B cell (primary cell): ENCODE results near the gene C4orf17. TPM values are rescaled to one million over a fixed set of nuclear protein-coding genes. Genes with fewer than 3 reads are reported as not detected.

ENCODE experiments used
- ATAC-seq: fragments of 200-7000 bp; cut with Tn5 transposase; one replicate; pipeline ENCODE4 v1.10.0; 2021; ENCODE audit warnings: low read depth, mild to moderate bottlenecking, moderate number of reproducible peaks, moderate library complexity
- CTCF ChIA-PET: fragments of 350-600 bp; sonication (Branson Sonifier 250); formaldehyde crosslinking; loops from one replicate; lab custom pipeline; 2021; ENCODE audit warnings: antibody characterized with exemption, inconsistent platforms; lab: Charles Lee
- POLR2A ChIA-PET: fragments of 350-600 bp; sonication (Branson Sonifier 250); formaldehyde crosslinking; loops from one replicate; lab custom pipeline; 2021; ENCODE audit warnings: antibody characterized with exemption; lab: Charles Lee
- DNase-seq: peaks from one replicate; pipeline ENCODE4 v3.0.0; 2013
- H2AFZ ChIP-seq: 2 replicates; pipeline ENCODE4 v1.6.1; 2012; ENCODE audit warnings: mild to moderate bottlenecking, low read depth, low read length; ENCODE audit not compliant: insufficient read depth, poor library complexity, severe bottlenecking
- H3K27ac ChIP-seq, 2 donors: 1 replicate in 1 of 2; 2 replicates in 1 of 2; pipeline ENCODE4 v1.5.1; 2012 to 2013; ENCODE audit warnings: low read length in 2 of 2, mild to moderate bottlenecking in 2 of 2, moderate library complexity in 1 of 2
- H3K27me3 ChIP-seq, 4 experiments: fragments of 200-600 bp in 1 of 4; sonication (generic) in 1 of 4; replicated peaks in 1 of 4; 1 replicate in 2 of 4; 2 replicates in 2 of 4; pipeline versions ENCODE4 v1.6.1 to v1.7.0; 2013 to 2016; ENCODE audit warnings: low read length in 3 of 4, mild to moderate bottlenecking in 2 of 4, mixed read lengths in 1 of 4, moderate library complexity in 1 of 4; ENCODE audit not compliant: insufficient read depth in 4 of 4, control insufficient read depth in 3 of 4; ENCODE audit errors: control extremely low read depth in 1 of 4
- H3K36me3 ChIP-seq, 2 experiments: replicated peaks in 1 of 2; 1 replicate in 1 of 2; 2 replicates in 1 of 2; pipeline versions ENCODE4 v1.6.1 to v1.7.1; 2013; ENCODE audit warnings: low read length in 1 of 2; ENCODE audit not compliant: insufficient read depth in 2 of 2, control insufficient read depth in 1 of 2; ENCODE audit errors: control extremely low read depth in 1 of 2, extremely low read depth in 1 of 2
- H3K4me1 ChIP-seq, 2 donors: fragments of 200-600 bp in 1 of 2; sonication (generic) in 1 of 2; 1 replicate in 1 of 2; 2 replicates in 1 of 2; pipeline versions ENCODE4 v1.5.1 to v1.6.1; 2013 to 2017; ENCODE audit warnings: low read length in 2 of 2; ENCODE audit not compliant: control insufficient read depth in 2 of 2, insufficient read depth in 2 of 2
- H3K4me2 ChIP-seq: replicated peaks from 2 replicates; pipeline ENCODE3; 2012; ENCODE audit warnings: mild to moderate bottlenecking, low read depth, low read length; ENCODE audit not compliant: poor library complexity, severe bottlenecking
- H3K4me3 ChIP-seq, 5 experiments: fragments of 200-600 bp in 1 of 5; sonication (generic) in 1 of 5; 1 replicate in 3 of 5; 2 replicates in 2 of 5; pipeline versions ENCODE4 v1.5.1 to v1.7.0; 2011 to 2016; ENCODE audit warnings: low read length in 4 of 5, mild to moderate bottlenecking in 4 of 5, low read depth in 2 of 5, control low read depth in 1 of 5, moderate library complexity in 1 of 5; ENCODE audit not compliant: insufficient read depth in 1 of 5; ENCODE audit errors: control extremely low read depth in 1 of 5, extremely low read depth in 1 of 5
- H3K79me2 ChIP-seq: fragments of 200-600 bp; sonication (generic); one replicate; pipeline ENCODE4 v1.6.0; 2016; ENCODE audit warnings: low read length; ENCODE audit not compliant: control insufficient read depth, insufficient read depth
- H3K9ac ChIP-seq: fragments of 200-600 bp; sonication (generic); 2 replicates; pipeline ENCODE4 v1.6.1; 2017; ENCODE audit warnings: mild to moderate bottlenecking, low read length, moderate library complexity
- H3K9me3 ChIP-seq, 3 donors: one replicate each; pipeline versions ENCODE4 v1.6.1 to v1.7.1; 2013; ENCODE audit warnings: low read length in 2 of 3; ENCODE audit not compliant: control insufficient read depth in 2 of 3, insufficient read depth in 1 of 3; ENCODE audit errors: control extremely low read depth in 1 of 3
- H4K20me1 ChIP-seq: 2 replicates; pipeline ENCODE4 v1.6.0; 2012; ENCODE audit warnings: mild to moderate bottlenecking, low read length; ENCODE audit not compliant: insufficient read depth, control insufficient read depth, poor library complexity, severe bottlenecking
- H3K27ac Mint-ChIP-seq: one replicate; pipeline ENCODE4 v1.8.0; 2021; ENCODE audit warnings: mixed read lengths
- H3K27me3 Mint-ChIP-seq: one replicate; pipeline ENCODE4 v1.8.0; 2021; ENCODE audit warnings: mixed read lengths
- H3K4me1 Mint-ChIP-seq: one replicate; pipeline ENCODE4 v1.8.0; 2021; ENCODE audit warnings: mixed read lengths
- H3K4me3 Mint-ChIP-seq: one replicate; pipeline ENCODE4 v1.8.0; 2021; ENCODE audit warnings: mixed read lengths
- H3K9me3 Mint-ChIP-seq: one replicate; pipeline ENCODE4 v1.8.0; 2022; ENCODE audit warnings: mixed read lengths; ENCODE audit not compliant: insufficient read depth
- CTCF ChIP-seq: fragments of 200-600 bp; IDR thresholded peaks from one replicate; pipeline ENCODE4 v1.8.0; 2022; ENCODE audit warnings: antibody characterized with exemption, mild to moderate bottlenecking
- EZH2 ChIP-seq: IDR thresholded peaks from 2 replicates; pipeline ENCODE4 v1.6.1; 2012; ENCODE audit warnings: borderline replicate concordance, low read depth, mild to moderate bottlenecking, moderate library complexity, low read length; ENCODE audit not compliant: insufficient read depth, poor library complexity, severe bottlenecking
- WGBS: methylation state at CpG from one replicate; pipeline ENCODE4 v1.1.5; 2013; ENCODE audit warnings: missing lambda C conversion rate; ENCODE audit not compliant: insufficient coverage; 5-methylcytosine and 5-hydroxymethylcytosine counted together
- intact Hi-C: fragments of 100-400 bp; cut with micrococcal nuclease; formaldehyde crosslinking; loops from one replicate; pipeline ENCODE4 v1.10.0; 2022
- polyA plus RNA-seq: library from polyadenylated mRNA; depleted of rRNA; stranded (reverse); fragments of >200 nt; gene quantifications from 2 replicates; pipeline ENCODE4 v1.2.3, GENCODE V29; 2012
- total RNA-seq, 2 donors: library from RNA; stranded (reverse); fragments of 120-200 nt in 1 of 2; gene quantifications; 1 replicate in 1 of 2; 2 replicates in 1 of 2; pipeline versions ENCODE4 v1.2.3 to v1.2.4, GENCODE V29; 2013 to 2022

Gene C4orf17
- total and polyA plus RNA-seq, 2 donors (not counting 1 experiment from before 2014, with no cell fraction given) = not detected

- peaks cover 32% of the 10 kb centered on the region for H3K27me3 Mint-ChIP-seq
- Histone ChIP-seq H2AFZ (no peak overlapping the region), H3K9me3 (no peaks in the 10 kb centered on the region), H3K27ac (no peak overlapping the region), H3K36me3 (no peaks in the 10 kb centered on the region), H3K4me3 (no peak overlapping the region), H3K4me1 (peaks cover 4 to 9% of the 10 kb centered on the region in 2 donors), H3K9ac (no peak overlapping the region), H3K27me3 (peaks cover 0 to 12% (median 2%) of the 10 kb centered on the region in 4 experiments), H4K20me1 (no peaks in the 10 kb centered on the region), H3K79me2 (no peaks in the 10 kb centered on the region), H3K4me2 (no peak overlapping the region)
- peak overlapping the region; percentile 1 for H3K27ac Mint-ChIP-seq
- peak overlapping the region; percentile 48 for H3K4me3 Mint-ChIP-seq
- H3K4me1 Mint-ChIP-seq = peaks cover 18% of the 10 kb centered on the region
- intact Hi-C loops = loop anchor here (2.0 to 10.0 kb wide), 5 partner anchors 478 to 1423 kb away; partner anchors contain the start of genes ADH5, RAP1GDS1 and STPG2
- H3K9me3 Mint-ChIP-seq = no peaks in the 10 kb centered on the region
- DNase-seq = no peak
- ChIA-PET CTCF (interaction anchor here (1.4 to 3.7 kb wide), 2 partner anchors 8 to 383 kb away, joined by 4 to 21 read pairs; partner anchors contain the start of gene DNAJB14), POLR2A (no interaction called here)
- TF ChIP-seq EZH2 = no peak
- no peak for TF ChIP-seq CTCF
- no peak for ATAC-seq
Measured at GRCh38 chr4:99564921-99565320, 54.1 kb downstream of the C4orf17 start.

- peaks cover 0 to 19% (median 5%) of the 10 kb centered on the region in 4 experiments for H3K27me3 ChIP-seq
- H3K4me2 ChIP-seq = no peak overlapping the region
- Mint-ChIP-seq H3K9me3 (no peaks in the 10 kb centered on the region), H3K4me1 (peaks cover 10% of the 10 kb centered on the region), H3K4me3 (no peak overlapping the region), H3K27me3 (peaks cover 31% of the 10 kb centered on the region), H3K27ac (no peak overlapping the region)
- no peaks in the 10 kb centered on the region for H3K9me3 ChIP-seq
- H3K36me3 ChIP-seq = no peaks in the 10 kb centered on the region
- H3K27ac ChIP-seq = no peak overlapping the region
- no peak for DNase-seq
- H4K20me1 ChIP-seq = no peaks in the 10 kb centered on the region
- no peaks in the 10 kb centered on the region for H3K79me2 ChIP-seq
- CTCF ChIA-PET = no interaction called here
- H3K4me3 ChIP-seq = no peak overlapping the region
- H2AFZ ChIP-seq = no peak overlapping the region
- no peak overlapping the region for H3K9ac ChIP-seq
- no peak for ATAC-seq
- H3K4me1 ChIP-seq = peaks cover 6 to 11% of the 10 kb centered on the region in 2 donors
- POLR2A ChIA-PET = no interaction called here
- intact Hi-C loops = no loop called here
- no CpG with 5 or more reads among the region's 1 CpG for WGBS
- TF ChIP-seq EZH2 (no peak), CTCF (no peak)
Measured at GRCh38 chr4:99571883-99572282, 61.1 kb downstream of the C4orf17 start.
